ENCODE results near the gene DHRS12. TPM values are rescaled to one million over a fixed set of nuclear protein-coding genes. Genes with fewer than 3 reads are reported as not detected.
A peak's percentile ranks its signal among the peaks of the same experiment; 100 is the strongest.

DHRS12 gene
- total and polyA plus RNA-seq, 8 donors: 11.7 to 20.2 (median 14.9) TPM

- ATAC-seq: no peak
- no peak for DNase-seq
- peaks cover 2 to 76% of the 10 kb centered on the region in 2 donors for H3K4me1 ChIP-seq
- no peak for TF ChIP-seq CTCF (IDR thresholded peaks at IDR 0.05)
- no peak overlapping the region for H3K4me3 ChIP-seq
- H3K36me3 ChIP-seq: no peaks in the 10 kb centered on the region
- H3K9me3 ChIP-seq: no peaks in the 10 kb centered on the region
- H3K27ac ChIP-seq: peak overlapping the region in 1 of 2 donors; percentile 88
- intact Hi-C loops (cut with DNase I): no loop called here
- no peaks in the 10 kb centered on the region for H3K27me3 ChIP-seq
Observed at GRCh38 chr13:51823359-51823758, 19.4 kb upstream of the DHRS12 start.

DNA sequence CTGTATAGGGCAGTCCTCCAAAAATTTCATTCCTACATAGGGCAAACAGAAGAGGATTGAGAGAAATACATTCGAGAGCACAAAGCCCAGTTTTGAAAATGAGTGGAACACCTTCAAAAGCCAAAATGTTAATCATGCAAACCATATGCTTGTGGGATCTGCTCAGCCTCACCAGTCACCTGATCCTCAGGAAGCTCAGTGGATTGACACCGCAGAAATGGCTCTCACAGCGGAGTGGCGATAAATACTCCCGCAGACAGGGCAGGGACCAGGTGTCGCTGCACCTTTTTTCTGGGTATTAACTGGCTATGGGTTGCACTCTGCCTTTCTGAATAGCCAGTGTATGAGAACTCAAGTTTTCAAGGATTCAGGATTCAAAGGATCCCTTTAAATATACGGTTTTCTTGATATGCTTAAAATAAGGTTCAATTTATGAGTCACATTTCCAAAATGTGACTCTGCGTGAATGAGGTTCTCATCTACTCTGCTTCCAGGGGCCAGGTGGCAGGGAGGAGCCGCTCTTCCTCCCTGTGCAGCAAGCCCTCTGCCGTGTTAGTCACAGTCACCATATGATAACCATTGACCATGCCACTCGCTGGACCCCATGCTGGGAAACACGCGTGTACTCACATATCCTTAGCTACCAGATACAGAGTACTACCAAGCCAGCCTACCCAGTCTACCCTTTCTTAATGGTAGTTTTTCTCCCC lies 18.3 kb upstream of the DHRS12 start:
- no peak for DNase-seq
- H3K36me3 ChIP-seq: no peaks in the 10 kb centered on the region
- intact Hi-C loops (cut with DNase I): no loop called here
- H3K4me3 ChIP-seq: no peak overlapping the region
- no peaks in the 10 kb centered on the region for H3K9me3 ChIP-seq
- TF ChIP-seq CTCF (IDR thresholded peaks at IDR 0.05): no peak
- peak overlapping the region; percentile 7 to 88 for H3K27ac ChIP-seq
- no peaks in the 10 kb centered on the region for H3K27me3 ChIP-seq
- H3K4me1 ChIP-seq: peaks cover 2 to 65% of the 10 kb centered on the region in 2 donors
- no peak for ATAC-seq

DNA sequence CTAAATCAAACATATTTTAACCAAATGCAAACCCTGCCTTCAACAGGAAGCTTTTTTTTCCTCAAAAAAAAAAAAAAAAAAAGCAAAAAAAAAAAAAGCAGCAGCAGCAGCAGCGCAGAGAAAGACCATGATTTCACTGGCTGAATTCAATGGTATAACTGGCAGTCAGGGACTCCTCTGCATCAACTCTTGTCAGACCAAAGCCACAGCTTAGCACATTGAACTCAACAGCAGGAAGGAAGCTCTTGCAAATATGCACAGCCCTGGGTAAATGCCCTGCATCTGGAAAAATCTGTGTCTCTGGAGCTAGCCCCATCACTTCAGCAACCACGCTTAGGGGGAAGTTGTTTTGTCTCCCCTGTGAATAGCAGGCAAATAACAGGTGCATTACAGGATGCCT lies 17.6 kb upstream of the DHRS12 start:
- Histone ChIP-seq H3K27me3 (no peaks in the 10 kb centered on the region), H3K4me3 (no peak overlapping the region), H3K36me3 (no peaks in the 10 kb centered on the region), H3K27ac (peak overlapping the region; percentile 7 to 88), H3K4me1 (peaks cover 0 to 58% of the 10 kb centered on the region in 2 donors), H3K9me3 (no peaks in the 10 kb centered on the region)
- ATAC-seq: no peak
- intact Hi-C loops (cut with DNase I): no loop called here
- DNase-seq: no peak
- TF ChIP-seq CTCF (IDR thresholded peaks at IDR 0.05): no peak

DNA sequence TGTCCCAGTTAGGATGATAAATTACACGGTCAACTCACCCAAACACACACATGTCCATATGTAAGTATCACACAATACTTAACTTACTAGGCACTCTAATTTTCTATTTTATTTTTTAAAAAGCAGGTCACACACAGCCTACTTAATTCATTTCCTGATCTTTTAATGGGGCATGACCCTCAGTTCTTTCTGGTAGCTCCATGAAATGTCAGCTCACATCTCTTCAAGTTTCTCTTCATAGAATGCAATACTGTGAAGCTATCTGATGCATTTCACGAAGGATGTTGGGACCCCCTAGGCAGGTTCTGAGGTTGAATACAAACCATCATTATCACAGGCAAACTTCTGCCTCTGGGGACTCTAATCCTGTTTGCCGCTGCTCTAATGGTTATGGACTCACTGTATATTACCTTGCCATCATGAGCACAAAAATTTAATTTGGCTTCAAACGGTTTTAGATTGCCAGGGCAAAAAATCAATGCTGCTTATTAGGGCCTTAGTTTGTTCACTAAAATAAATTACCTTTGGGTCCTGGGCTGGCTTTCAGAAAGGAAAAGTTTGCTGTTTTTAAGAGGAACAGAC lies 16.1 kb upstream of the DHRS12 start:
- TF ChIP-seq CTCF (IDR thresholded peaks at IDR 0.05): no peak
- Histone ChIP-seq H3K4me3 (no peak overlapping the region), H3K27me3 (no peaks in the 10 kb centered on the region), H3K36me3 (no peaks in the 10 kb centered on the region), H3K9me3 (no peaks in the 10 kb centered on the region), H3K4me1 (peaks cover 0 to 50% of the 10 kb centered on the region in 2 donors), H3K27ac (no peak overlapping the region)
- ATAC-seq (no peak), DNase-seq (no peak)
- intact Hi-C loops (cut with DNase I): no loop called here

DNA sequence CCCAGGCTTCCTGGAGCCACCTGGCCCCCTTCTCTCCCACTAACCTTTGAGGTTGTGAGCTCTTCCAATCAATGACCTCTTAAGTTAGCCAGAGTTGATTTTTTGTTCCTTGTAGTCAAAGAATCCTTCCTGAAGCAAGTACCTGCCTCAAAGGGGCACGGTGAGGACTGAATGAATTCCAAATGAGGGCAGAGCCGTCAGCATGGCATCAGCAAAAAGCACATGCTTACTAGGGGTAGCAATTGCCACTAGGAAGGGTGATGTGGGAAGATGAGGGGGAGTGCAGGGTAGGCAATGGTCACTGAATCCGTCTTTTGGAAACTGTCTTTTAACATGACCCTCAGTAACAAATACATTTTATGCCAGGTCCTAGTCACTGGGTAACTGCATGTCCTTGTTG lies 15.6 kb upstream of the DHRS12 start:
- ATAC-seq (no peak), DNase-seq (no peak)
- intact Hi-C loops (cut with DNase I): loop anchor here in 1 of 2 donors (10.0 kb wide), 1 partner anchor 305 kb away; the partner anchor contains the start of gene NEK5
- H3K4me3 ChIP-seq: no peak overlapping the region
- H3K4me1 ChIP-seq: peaks cover 5 to 51% of the 10 kb centered on the region in 2 donors
- H3K9me3 ChIP-seq: no peaks in the 10 kb centered on the region
- no peak for TF ChIP-seq CTCF (IDR thresholded peaks at IDR 0.05)
- no peaks in the 10 kb centered on the region for H3K36me3 ChIP-seq
- no peaks in the 10 kb centered on the region for H3K27me3 ChIP-seq
- peak overlapping the region in 1 of 2 donors; percentile 4 for H3K27ac ChIP-seq
